Stimulated activated CD4-positive, alpha-beta T cell treated with anti-CD3 and anti-CD28 coated beads, Interleukin-4, amount 100 ng/mL, for 24 hours (primary cell): Measurements from ENCODE around the gene PYDC1.
"Not testable (repeated sequence)": the region's sequence is repeated elsewhere in the genome, so short reads cannot be mapped to it uniquely, and the experiment has no call there.

Experiments used
- DNase-seq: peaks from one replicate; pipeline ENCODE4 v3.0.0-alpha.2; 2020

Gene PYDC1

GRCh38 chr16:31195861-31196260, 21.1 kb downstream of the PYDC1 start:
- not testable (repeated sequence) for DNase-seq

DNA sequence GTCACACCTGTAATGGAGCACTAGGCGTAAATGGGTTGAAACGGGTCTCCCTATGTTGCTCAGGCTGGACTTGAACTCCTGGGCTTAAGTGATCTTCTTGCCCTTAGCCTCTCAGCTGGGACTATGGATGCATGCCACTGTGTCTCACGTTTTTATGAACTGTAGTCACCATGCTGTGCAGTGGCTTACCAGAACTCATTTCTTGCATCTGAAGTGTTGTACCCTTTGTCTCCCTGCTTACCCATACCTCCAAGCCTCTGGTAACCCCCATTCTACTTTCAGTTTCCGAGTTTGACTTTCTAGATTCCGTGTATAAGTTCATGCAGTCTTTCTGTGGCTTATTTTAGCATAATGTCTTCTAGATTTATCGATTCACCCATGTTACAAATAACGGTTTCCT, 22.0 kb downstream of the PYDC1 start:
- no peak for DNase-seq

DNA sequence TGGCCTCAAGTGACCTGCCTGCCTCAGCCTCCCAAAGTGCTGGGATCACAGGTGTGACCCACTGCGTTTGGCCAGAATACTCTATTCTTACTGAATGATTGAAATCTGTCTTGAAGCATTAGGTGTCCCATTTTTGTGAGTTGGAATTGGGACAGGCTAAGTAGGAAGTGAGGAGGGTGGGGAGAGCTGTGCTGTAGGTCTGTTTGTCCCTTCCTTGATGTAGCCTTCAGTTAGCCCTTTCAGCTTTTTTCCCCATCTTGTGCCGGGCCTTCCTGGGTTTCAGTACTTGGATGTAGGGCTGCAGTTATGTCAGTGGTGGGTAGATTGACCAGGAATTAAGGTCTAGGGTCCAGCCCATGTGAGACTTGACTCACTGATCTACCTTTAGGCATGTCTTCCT, 23.1 kb downstream of the PYDC1 start:
- DNase-seq = no peak

DNA sequence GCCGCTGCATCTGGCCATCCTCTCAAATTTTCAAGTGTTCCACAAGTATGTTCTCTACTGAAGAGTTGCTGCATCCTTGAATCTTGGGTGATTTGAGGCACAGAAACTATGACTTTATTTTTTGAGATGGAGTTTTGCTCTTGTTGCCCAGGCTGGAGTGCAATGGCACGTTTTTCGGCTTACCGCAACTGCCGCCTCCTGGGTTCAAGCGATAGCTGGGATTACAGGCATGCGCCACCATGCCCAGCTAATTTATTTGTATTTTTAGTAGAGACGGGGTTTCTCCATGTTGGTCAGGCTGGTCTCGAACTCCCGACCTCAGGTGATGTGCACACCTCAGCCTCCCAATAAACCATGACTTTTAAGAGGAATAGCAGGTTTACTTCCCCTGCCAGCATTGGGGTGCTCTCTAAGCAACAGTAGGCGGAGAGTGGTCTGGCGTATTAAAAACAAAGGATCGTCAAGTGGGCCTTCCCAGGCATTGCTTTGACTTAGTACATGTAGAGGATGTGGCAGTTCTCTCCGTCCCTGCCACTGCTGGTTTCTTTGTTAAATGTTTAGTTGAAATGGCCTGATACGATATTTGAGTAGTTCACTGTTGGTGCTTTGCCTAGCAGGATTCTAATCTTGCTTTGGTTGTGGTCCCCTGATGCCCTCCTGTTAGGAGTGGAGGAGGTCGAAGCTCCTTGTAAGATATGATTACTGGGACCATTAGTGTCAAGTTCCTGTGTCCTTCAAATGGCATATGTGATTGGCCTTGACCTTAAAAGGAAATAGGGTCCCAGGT, 23.9 kb downstream of the PYDC1 start:
- DNase-seq = no peak

DNA sequence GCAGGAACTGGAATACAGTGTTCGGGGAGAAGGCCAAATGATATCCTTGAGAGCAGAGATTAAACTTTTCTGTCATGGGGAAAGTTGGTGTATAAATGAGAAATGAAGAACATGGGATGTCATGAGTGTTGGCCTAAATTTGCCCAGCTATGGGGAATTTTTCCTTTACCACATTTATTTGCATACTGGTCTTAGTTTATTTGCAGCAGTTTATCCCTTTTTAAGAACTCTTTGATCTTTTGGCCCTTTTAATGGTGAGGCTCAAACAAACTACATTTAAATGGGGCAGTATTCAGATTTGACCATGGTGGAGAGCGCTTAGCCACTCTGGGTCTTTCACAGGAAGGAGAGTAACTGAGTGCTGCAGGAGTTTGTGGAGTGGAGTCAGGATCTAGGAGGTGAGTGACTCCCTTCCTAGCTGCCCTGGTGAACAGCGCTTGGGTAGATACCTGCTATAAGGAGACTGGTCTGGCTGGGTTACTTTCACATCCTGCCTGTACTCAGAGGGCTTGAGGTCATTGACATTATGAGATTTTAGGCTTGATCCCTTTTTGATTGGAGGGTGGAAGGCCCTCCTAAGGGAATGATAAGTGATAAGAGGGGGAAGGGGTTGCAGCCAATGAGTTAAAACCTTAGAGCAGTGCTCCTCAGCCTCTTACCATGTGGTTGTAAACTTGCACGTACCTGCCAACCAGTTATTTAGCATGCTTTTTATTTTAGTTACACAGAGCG, 25.1 kb downstream of the PYDC1 start:
- no peak for DNase-seq

DNA sequence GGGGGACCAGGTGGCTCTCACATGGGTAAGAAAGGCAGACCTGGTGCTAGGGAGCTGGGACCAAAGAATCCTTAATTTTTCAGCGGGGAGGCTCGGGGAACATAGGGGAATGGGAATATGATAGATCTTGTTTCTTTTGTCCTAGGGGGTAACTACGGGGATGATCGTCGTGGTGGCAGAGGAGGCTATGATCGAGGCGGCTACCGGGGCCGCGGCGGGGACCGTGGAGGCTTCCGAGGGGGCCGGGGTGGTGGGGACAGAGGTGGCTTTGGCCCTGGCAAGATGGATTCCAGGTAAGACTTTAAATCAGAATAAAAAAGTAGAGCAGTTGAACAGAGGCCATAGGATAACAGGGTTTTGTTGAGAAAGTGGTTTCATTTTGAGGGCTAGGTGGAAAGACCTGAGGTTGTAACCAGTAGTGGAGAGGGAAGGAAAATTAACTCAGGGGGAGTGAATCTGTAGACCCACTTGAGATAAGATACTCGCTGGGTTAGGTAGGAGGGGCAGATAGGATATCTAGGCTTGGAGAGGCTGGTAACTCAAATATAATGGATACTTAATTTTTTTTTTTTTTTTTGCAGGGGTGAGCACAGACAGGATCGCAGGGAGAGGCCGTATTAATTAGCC, 26.0 kb downstream of the PYDC1 start:
- no peak for DNase-seq

- no peak for DNase-seq
Measured at GRCh38 chr16:31190061-31190460, 26.9 kb downstream of the PYDC1 start.

- no peak for DNase-seq
Measured at GRCh38 chr16:31189412-31189778, 27.5 kb downstream of the PYDC1 start.

DNA sequence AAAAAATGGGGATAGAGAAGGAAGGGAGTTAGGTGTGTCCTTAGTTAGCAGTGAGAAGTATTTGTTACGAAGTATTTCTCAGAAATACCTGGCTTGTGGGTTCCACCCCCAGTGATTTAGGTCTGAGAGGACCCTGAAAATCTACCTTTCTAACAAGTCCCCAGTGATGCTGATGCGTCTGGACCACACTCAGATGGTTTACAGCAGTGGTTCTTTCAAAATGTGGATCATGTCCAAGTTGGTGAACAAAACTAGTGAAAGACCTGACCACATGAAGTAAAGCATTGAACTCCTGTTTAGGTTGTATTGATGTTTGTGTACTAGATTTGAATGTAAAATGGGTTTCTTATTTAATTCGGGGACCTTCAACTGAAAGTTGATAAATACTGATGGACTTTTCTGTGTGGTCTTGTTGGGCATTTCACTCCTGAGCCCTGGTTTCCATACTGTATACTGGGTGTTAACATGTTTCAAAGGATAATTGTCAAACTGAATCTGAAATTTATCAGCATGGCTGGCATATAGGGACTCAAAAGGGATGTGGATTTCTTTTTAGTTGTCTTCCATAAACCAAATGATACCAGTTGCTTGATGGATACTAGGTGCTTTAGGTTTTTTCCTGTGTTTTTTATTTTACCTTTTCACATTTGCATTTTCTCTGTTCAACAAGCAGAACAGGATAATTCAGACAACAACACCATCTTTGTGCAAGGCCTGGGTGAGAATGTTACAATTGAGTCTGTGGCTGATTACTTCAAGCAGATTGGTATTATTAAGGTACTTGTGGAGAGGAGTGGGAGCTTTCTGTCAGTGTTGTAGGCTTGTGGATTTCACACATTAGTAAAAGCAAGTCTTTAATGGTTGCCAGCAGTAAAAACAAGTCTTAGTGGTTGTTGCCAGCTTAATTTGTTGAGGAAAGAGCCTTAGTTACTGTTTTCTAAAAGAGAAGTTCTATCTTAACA, 28.2 kb downstream of the PYDC1 start:
- no peak for DNase-seq

DNA sequence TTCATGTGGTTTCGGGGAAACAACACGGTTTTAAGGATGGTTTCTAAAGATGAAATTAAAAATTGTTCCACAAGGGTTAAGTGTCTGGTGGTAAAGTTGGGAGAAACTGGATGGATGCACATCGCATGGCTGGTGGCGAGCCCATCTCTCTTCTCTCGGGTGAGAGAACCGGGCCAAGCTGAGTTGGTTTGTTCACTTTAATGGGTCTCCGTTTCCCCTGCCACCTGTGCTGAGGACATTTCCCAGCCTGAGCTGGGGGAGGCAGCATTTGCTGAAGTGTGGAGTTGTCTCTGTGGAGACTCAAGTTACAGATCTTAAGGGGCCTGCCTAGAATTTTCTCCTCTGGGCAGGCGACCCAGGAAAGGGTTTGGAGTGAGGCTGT, 29.1 kb downstream of the PYDC1 start:
- DNase-seq = no peak

GRCh38 chr16:31186930-31187807, 29.8 kb downstream of the PYDC1 start:
- no peak for DNase-seq

- DNase-seq = no peak
Measured at GRCh38 chr16:31186176-31186575, 30.8 kb downstream of the PYDC1 start.

DNA sequence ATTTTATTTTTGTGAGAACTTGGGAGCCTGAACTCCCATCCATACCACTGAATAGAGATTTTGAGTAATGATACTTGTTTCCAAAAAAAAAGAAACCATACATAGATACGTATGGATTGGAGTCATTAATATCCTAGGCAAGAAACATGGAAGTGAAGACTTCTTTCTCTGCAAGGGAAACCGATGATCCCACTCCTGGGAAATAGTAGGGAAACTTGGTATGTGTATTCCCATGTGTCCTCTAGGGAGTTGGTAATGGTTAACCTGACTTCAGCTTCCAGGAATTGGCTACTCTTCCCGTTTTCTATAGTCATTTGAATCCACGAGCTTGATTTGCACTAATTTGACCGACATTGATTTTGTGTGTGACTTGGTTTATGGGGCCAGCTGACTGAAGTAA, 31.6 kb downstream of the PYDC1 start:
- no peak for DNase-seq

- no peak for DNase-seq
Measured at GRCh38 chr16:31184888-31185287, 32.0 kb downstream of the PYDC1 start.

DNA sequence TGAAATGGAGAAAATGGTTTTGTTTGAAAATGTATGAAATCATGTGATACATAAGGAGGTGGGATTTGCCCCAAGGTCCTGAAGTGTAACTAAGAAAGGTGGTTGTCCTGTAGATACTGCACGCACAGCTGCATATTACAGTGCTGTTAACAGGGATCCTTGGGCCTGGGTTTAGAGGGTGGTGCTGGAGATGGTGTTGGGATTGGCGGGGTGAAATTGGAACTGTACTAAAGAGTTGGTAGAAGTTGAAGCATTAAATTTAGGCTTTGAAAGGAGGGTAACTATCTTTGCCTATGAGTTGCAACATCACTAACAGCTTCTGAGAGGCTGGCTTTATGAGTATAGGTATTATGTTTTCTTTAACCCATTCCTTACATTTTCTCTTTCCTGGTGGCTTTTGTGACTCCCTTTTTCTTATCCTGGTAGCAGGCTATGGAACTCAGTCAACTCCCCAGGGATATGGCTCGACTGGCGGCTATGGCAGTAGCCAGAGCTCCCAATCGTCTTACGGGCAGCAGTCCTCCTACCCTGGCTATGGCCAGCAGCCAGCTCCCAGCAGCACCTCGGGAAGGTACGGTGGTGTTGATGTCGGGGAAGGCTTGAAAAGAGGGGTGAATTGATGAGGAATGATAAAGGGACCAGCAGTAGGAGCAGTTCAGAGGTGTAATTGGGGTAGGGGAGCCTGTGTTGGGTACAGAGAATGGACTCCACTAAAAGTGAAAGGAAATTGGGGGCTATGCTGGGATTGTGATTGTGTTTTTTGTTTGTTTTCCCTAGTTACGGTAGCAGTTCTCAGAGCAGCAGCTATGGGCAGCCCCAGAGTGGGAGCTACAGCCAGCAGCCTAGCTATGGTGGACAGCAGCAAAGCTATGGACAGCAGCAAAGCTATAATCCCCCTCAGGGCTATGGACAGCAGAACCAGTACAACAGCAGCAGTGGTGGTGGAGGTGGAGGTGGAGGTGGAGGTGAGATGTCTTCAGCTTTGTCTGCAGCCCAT, 33.2 kb downstream of the PYDC1 start:
- DNase-seq = no peak

- DNase-seq = no peak
Measured at GRCh38 chr16:31182391-31182790, 34.5 kb downstream of the PYDC1 start.

- DNase-seq = peak; percentile 35
Measured at GRCh38 chr16:31181102-31181830, 35.7 kb downstream of the PYDC1 start.

- DNase-seq = peak; percentile 91
Measured at GRCh38 chr16:31179747-31180459, 37.0 kb downstream of the PYDC1 start, which contains the start of gene FUS. TSS of gene FUS (plus strand) at chr16:31180139. CDS start at chr16:31180215, 76 bp downstream.

GRCh38 chr16:31179219-31179746, 37.7 kb downstream of the PYDC1 start:
- no peak for DNase-seq
